Endothelial cell of hepatic sinusoid (primary cell): ENCODE data around the gene SH3BP1.

ENCODE experiments used
- in situ Hi-C: cut with HindIII; loops from 2 replicates; pipeline ENCODE4 v1.10.0; 2017; ENCODE audit warnings: low sequenced_read_pairs

The SH3BP1 gene

DNA sequence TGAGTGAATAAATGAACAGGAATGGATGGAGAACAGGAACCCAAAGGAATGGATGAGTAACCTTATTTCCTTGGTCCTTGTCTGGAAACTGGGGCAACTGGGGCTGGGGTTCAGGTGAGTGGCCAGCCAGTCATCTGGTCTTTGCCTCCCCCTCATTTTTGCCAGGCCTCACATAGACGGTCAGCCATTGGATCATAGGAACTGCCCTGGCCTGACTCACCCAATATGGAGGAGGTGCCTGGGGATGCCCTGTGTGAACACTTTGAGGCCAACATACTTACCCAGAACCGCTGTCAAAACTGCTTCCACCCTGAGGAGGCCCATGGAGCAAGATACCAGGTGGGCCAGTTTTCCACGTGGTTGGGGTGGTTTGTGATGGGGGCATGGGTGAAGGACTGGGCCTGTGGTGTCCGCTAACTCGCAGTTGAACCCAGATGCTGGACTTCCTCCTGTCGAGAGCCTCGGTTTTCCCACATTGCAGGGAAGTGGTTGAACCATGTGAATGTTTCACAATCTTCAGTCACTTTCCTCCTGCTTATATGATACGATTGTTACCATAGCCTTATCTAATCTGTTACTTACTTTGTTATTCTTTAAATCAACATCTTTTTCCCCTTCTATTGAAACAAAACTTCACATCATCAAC, 61.8 kb downstream of the SH3BP1 start:
- in situ Hi-C loops = no loop called here

- in situ Hi-C loops = no loop called here
These were observed 64.4 kb downstream of the SH3BP1 start for GRCh38 chr22:37703906-37704305.

- in situ Hi-C loops = no loop called here
These were observed 65.2 kb downstream of the SH3BP1 start for GRCh38 chr22:37704645-37705044.

- in situ Hi-C loops = no loop called here
These were observed 65.7 kb downstream of the SH3BP1 start for GRCh38 chr22:37705205-37705604.
